DOHH2 (cell line): ENCODE results near the gene NBAS.

Source experiments
- EZH2phosphoT487 ChIP-seq: fragments of 200-600 bp; sonication (generic); IDR thresholded peaks from 2 replicates; pipeline ENCODE4 v1.6.1; 2017; ENCODE audit warnings: borderline replicate concordance, mild to moderate bottlenecking, antibody characterized with exemption, low read length, moderate library complexity, mixed read lengths
- TF ChIP-seq, protein P1 (sequence below): fragments of 200-600 bp; sonication (generic); IDR thresholded peaks from one replicate; pipeline ENCODE4 v1.5.1; 2014; ENCODE audit warnings: antibody characterized with exemption, mild to moderate bottlenecking, low read depth, low read length; ENCODE audit not compliant: poor library complexity, severe bottlenecking

DNA sequence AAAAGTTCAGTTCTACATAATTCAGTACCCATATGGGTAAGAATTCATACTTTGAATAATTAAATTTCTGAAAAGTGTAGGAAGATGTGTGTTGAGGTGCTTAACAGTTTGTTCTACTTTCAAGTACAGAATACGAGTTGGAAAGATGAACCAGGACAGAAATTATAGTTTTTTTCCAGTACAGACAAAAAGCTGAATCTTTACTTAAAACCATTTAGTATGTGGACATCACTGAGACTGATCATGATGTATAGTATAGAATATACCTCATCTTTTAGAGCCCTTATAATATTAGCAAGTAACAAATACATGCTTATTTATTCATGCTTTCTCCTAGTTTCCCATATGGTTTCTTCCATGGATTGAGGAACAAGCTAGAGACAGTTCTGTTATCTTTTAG, 40.5 kb upstream of the NBAS start:
- TF ChIP-seq, protein P1, sequence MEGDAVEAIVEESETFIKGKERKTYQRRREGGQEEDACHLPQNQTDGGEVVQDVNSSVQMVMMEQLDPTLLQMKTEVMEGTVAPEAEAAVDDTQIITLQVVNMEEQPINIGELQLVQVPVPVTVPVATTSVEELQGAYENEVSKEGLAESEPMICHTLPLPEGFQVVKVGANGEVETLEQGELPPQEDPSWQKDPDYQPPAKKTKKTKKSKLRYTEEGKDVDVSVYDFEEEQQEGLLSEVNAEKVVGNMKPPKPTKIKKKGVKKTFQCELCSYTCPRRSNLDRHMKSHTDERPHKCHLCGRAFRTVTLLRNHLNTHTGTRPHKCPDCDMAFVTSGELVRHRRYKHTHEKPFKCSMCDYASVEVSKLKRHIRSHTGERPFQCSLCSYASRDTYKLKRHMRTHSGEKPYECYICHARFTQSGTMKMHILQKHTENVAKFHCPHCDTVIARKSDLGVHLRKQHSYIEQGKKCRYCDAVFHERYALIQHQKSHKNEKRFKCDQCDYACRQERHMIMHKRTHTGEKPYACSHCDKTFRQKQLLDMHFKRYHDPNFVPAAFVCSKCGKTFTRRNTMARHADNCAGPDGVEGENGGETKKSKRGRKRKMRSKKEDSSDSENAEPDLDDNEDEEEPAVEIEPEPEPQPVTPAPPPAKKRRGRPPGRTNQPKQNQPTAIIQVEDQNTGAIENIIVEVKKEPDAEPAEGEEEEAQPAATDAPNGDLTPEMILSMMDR = no peak
- TF ChIP-seq EZH2phosphoT487 = no peak
